Immature natural killer cell (primary cell): ENCODE measurements around the gene NTM. TPM values are rescaled to one million over a fixed set of nuclear protein-coding genes. Genes with fewer than 3 reads are reported as not detected.

ENCODE experiments used
- DNase-seq, 3 donors: peaks; one replicate each; pipeline ENCODE4 v3.0.0; 2022; ENCODE audit warnings: mixed read lengths in 1 of 3
- H3K27ac Mint-ChIP-seq, 6 donors: one replicate each; pipeline ENCODE4 v1.8.0; 2020; ENCODE audit warnings: mixed read lengths in 6 of 6, mild to moderate bottlenecking in 5 of 6, inconsistent platforms in 4 of 6, moderate library complexity in 3 of 6
- H3K27me3 Mint-ChIP-seq, 3 donors: one replicate each; pipeline ENCODE4 v1.8.0; 2020 to 2021; ENCODE audit warnings: low read depth in 3 of 3, mild to moderate bottlenecking in 3 of 3, mixed read lengths in 3 of 3, moderate library complexity in 3 of 3, inconsistent platforms in 1 of 3
- H3K36me3 Mint-ChIP-seq, 3 donors: one replicate each; pipeline ENCODE4 v1.8.0; 2020; ENCODE audit warnings: mixed read lengths in 3 of 3, inconsistent platforms in 2 of 3, mild to moderate bottlenecking in 2 of 3
- H3K4me1 Mint-ChIP-seq, 2 donors: one replicate each; pipeline ENCODE4 v1.8.0; 2020; ENCODE audit warnings: inconsistent platforms in 2 of 2, mild to moderate bottlenecking in 2 of 2, mixed read lengths in 2 of 2, moderate library complexity in 1 of 2
- H3K4me3 Mint-ChIP-seq, 5 donors: one replicate each; pipeline ENCODE4 v1.8.0; 2020; ENCODE audit warnings: mild to moderate bottlenecking in 5 of 5, mixed read lengths in 5 of 5, inconsistent platforms in 3 of 5, moderate library complexity in 3 of 5
- H3K9me3 Mint-ChIP-seq, 6 donors: one replicate each; pipeline ENCODE4 v1.8.0; 2020; ENCODE audit warnings: mild to moderate bottlenecking in 6 of 6, mixed read lengths in 6 of 6, inconsistent platforms in 4 of 6, moderate library complexity in 3 of 6
- polyA plus RNA-seq, 3 donors: library from polyadenylated mRNA; unstranded; fragments of 300-500 nt; fragmentation: Illumina TruSeq; gene quantifications; one replicate each; pipeline ENCODE4 v1.2.3, GENCODE V29; 2021

The NTM gene
- polyA plus RNA-seq, 3 donors from 2014 or later: not detected

DNA sequence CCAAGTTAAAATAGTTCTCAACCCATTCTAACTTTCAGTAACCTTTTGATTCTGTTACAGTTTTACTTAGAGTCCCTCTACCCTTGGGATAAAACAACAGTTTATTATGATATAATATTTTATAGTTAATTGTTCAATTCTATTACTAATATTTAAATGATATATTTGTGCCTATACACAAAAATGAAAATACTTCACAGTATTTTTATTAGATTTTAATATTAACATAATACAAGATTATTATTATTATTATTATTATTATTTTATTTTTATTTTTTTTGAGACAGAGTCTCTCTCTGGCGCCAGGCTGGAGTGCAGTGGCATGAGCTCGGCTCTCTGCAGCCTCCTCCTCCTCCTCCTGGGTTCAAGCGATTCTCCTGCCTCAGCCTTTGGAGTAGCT, 416.7 kb downstream of the NTM start:
- no peak overlapping the region for H3K4me3 Mint-ChIP-seq
- no peak overlapping the region for H3K27ac Mint-ChIP-seq
- no peaks in the 10 kb centered on the region for H3K4me1 Mint-ChIP-seq
- H3K9me3 Mint-ChIP-seq: peaks cover 0 to 18% (median 4%) of the 10 kb centered on the region in 6 donors
- no peaks in the 10 kb centered on the region for H3K36me3 Mint-ChIP-seq
- DNase-seq: no peak
- peaks cover 0 to 3% (median 2%) of the 10 kb centered on the region in 3 donors for H3K27me3 Mint-ChIP-seq

DNA sequence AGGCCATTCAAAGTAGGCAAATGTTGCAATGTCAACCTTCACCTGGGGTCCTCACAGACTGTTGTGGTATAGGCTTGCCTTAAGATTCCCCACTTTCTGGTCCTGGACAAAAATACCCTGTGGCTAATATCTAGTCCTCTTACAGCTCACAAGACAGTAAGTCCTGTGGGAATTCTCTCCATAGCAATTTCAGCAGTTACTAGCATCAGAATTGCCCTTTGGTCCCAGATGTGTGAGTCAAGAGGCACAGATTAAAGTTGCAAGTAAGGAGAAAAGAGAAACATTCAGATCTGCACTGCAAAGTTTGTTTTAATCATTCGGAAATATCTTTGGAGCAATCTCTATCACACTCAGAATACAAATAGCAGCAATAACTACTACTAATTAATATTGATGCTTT, 420.2 kb downstream of the NTM start:
- H3K27ac Mint-ChIP-seq: no peak overlapping the region
- no peak overlapping the region for H3K4me3 Mint-ChIP-seq
- no peaks in the 10 kb centered on the region for H3K36me3 Mint-ChIP-seq
- H3K27me3 Mint-ChIP-seq: peaks cover 0 to 3% (median 2%) of the 10 kb centered on the region in 3 donors
- no peaks in the 10 kb centered on the region for H3K4me1 Mint-ChIP-seq
- DNase-seq: no peak
- peaks cover 0 to 18% (median 6%) of the 10 kb centered on the region in 6 donors for H3K9me3 Mint-ChIP-seq

DNA sequence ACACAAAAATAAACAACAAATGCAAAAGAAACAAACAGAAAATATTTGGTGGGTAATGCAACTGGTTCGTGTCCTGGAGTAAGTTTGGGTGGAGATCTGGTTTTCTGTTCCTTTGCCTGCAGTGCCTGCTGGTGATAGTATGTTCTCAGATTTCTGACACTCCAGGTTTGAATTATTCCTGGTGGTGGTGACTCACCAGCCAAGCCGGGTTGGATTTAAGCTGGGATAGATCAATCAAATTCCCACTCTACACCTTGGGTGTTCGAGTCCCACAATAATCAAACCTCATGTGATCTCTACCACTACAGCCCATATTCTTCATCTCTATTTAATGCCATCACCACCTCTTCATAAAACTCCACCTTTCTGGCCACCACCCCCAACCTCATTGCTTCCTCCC, 421.8 kb downstream of the NTM start:
- Mint-ChIP-seq H3K27ac (no peak overlapping the region), H3K27me3 (peaks cover 0 to 5% (median 4%) of the 10 kb centered on the region in 3 donors)

DNA sequence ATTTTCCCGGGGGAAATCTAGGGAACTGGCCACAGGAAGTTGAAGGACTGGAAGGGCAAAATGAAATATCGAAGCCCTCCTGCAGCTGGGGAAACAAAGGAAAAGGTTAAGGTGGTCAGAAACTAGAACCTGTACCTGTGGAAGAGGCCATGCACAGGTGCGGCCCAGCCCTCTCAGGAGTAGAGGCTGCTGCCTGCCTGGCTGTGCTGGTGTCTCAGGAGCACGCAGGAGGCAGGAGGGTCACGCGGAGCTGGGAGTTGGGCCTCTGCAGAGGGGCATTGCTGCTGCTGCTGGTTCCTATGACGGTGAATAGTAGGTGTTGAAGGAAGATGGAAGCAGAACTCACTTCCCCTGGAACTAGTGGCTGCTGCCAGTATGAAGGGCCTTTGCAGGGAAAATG, 425.7 kb downstream of the NTM start:
- no peak overlapping the region for H3K27ac Mint-ChIP-seq
- no peak for DNase-seq
- H3K36me3 Mint-ChIP-seq: no peaks in the 10 kb centered on the region
- H3K27me3 Mint-ChIP-seq: peaks cover 2 to 5% (median 2%) of the 10 kb centered on the region in 3 donors
- H3K4me1 Mint-ChIP-seq: no peaks in the 10 kb centered on the region
- peaks cover 0 to 8% (median 0%) of the 10 kb centered on the region in 6 donors for H3K9me3 Mint-ChIP-seq
- H3K4me3 Mint-ChIP-seq: no peak overlapping the region

More for the DNA sequence above, 421.8 kb downstream of the NTM start:
- DNase-seq: no peak
- no peak overlapping the region for H3K4me3 Mint-ChIP-seq
- H3K36me3 Mint-ChIP-seq: no peaks in the 10 kb centered on the region
- no peaks in the 10 kb centered on the region for H3K4me1 Mint-ChIP-seq
- H3K9me3 Mint-ChIP-seq: peaks cover 0 to 18% (median 6%) of the 10 kb centered on the region in 6 donors

DNA sequence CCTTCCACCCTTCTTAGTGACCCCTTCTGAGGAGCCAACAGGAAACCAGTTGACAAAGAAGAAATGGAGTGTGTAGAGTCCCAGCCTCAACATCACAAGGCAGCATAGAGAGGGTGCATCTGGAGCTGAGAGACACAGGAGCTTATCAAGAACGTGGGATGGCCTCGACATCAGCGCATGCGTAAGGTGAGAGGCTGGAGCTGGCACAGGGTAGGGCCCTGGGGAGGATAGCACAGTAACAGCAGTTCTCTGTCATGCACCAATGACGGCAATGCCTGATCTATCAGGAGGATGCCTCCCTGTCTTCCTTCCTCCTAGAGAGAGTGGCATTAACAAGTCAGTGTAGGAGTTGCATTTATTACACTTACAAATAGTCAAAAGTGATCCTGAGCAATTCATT, 426.1 kb downstream of the NTM start:
- H3K27me3 Mint-ChIP-seq: peaks cover 2 to 5% (median 2%) of the 10 kb centered on the region in 3 donors
- H3K4me3 Mint-ChIP-seq: no peak overlapping the region
- DNase-seq: no peak
- peaks cover 0 to 3% (median 0%) of the 10 kb centered on the region in 6 donors for H3K9me3 Mint-ChIP-seq
- no peaks in the 10 kb centered on the region for H3K36me3 Mint-ChIP-seq
- H3K4me1 Mint-ChIP-seq: no peaks in the 10 kb centered on the region
- no peak overlapping the region for H3K27ac Mint-ChIP-seq

DNA sequence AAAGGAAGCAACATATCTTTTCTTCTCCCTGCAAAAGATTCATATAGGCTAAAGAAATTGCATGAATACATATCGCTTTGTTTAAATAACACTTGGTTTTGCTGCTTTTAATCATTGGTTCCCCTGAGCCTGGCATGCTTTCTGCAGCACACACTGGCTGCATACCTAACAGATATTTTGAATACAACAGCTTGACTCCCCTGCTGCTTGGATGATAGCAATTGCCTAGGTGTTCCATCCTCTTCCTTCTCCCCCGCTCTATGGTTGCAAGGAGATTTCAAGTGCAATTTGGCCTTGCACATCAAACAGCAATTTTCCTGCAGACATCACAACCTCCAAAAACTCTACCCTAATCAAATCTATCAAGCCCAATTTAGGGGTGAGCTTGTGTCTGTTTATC, 430.0 kb downstream of the NTM start:
- Mint-ChIP-seq H3K4me3 (no peak overlapping the region), H3K9me3 (peaks cover 0 to 4% (median 0%) of the 10 kb centered on the region in 6 donors), H3K4me1 (no peaks in the 10 kb centered on the region), H3K27me3 (peaks cover 2 to 3% (median 2%) of the 10 kb centered on the region in 3 donors), H3K27ac (no peak overlapping the region), H3K36me3 (no peaks in the 10 kb centered on the region)
- DNase-seq: no peak

DNA sequence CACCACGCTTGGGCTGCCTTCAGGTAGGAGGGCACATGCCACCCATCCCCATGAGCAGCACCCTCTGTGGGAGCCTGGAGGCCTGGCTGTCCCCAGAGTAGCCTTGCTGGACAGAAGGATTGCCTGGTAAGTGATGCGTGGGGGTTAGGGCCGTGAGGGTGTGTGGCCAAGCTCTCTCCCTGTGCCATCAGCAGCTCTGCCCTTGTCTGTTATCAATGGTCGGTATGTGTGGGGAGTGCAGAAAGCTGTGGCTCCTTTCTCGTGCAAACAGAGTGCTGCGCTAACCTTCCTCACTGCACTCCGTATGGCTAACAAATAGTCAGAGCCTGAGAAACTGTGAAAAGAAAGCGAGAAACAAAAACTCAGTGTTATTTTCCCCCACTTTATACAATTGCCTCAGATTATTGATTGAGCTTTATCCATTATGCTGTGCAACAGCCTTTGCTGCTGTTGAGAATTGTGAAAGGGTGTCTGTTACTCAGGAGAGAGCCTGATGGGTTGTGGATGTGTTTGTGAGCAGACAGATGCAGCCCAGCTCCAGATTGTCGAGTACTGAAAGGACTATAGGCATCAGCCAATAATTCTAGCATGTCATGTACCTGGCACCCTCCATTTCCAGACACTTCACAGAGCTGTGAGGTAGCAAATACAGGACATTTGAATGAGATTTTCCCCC, 432.2 kb downstream of the NTM start:
- Mint-ChIP-seq H3K4me1 (no peaks in the 10 kb centered on the region), H3K9me3 (peaks cover 0 to 6% (median 0%) of the 10 kb centered on the region in 6 donors), H3K36me3 (no peaks in the 10 kb centered on the region)

DNA sequence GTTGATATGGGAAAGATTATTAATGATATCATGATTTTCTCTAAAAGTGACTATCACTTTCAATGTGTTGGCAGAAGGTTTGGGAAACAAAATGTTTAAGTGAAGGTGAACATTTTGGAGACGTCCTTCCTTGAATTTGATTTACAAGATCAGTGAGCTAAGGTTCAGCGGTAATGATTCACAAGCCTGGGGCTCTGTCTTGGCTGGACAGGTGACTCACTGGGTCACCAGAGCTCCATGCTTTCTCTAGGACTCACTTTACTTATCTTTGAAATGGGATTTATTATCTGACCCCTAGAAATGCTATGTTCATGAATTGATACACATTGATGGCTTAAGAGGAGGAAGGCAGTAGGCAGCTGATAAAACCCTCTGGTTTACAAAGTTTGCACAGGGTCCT, 437.5 kb downstream of the NTM start:
- no peaks in the 10 kb centered on the region for H3K36me3 Mint-ChIP-seq
- no peak overlapping the region for H3K4me3 Mint-ChIP-seq
- no peak for DNase-seq
- H3K27me3 Mint-ChIP-seq: no peaks in the 10 kb centered on the region
- H3K9me3 Mint-ChIP-seq: peaks cover 0 to 7% (median 0%) of the 10 kb centered on the region in 6 donors
- H3K27ac Mint-ChIP-seq: no peak overlapping the region
- H3K4me1 Mint-ChIP-seq: no peaks in the 10 kb centered on the region

More for the DNA sequence above, 432.2 kb downstream of the NTM start:
- Mint-ChIP-seq H3K27ac (no peak overlapping the region), H3K4me3 (no peak overlapping the region), H3K27me3 (peaks cover 0 to 2% (median 0%) of the 10 kb centered on the region in 3 donors)
- DNase-seq: no peak

DNA sequence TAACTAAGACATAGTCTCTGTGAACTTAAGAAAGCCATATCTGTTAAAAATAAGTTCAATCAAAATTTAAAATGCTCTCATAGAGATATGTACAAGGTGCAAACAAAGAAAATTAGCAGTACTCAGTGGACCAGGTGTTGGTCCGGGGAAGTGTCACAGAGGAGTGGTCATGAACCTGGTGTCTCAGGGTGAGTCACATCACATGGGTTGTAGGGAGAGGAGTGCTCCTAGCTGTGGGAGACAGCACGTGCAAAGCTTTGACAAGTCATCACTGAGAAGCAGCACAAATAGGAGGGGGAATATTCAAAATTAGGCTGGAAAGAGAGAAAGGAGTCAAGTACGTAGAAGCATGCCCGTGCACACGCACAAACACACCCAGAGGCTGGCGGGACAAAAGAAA, 438.1 kb downstream of the NTM start:
- peaks cover 0 to 7% (median 0%) of the 10 kb centered on the region in 6 donors for H3K9me3 Mint-ChIP-seq
- no peaks in the 10 kb centered on the region for H3K4me1 Mint-ChIP-seq
- no peak for DNase-seq
- no peak overlapping the region for H3K4me3 Mint-ChIP-seq
- no peak overlapping the region for H3K27ac Mint-ChIP-seq
- no peaks in the 10 kb centered on the region for H3K36me3 Mint-ChIP-seq
- no peaks in the 10 kb centered on the region for H3K27me3 Mint-ChIP-seq

DNA sequence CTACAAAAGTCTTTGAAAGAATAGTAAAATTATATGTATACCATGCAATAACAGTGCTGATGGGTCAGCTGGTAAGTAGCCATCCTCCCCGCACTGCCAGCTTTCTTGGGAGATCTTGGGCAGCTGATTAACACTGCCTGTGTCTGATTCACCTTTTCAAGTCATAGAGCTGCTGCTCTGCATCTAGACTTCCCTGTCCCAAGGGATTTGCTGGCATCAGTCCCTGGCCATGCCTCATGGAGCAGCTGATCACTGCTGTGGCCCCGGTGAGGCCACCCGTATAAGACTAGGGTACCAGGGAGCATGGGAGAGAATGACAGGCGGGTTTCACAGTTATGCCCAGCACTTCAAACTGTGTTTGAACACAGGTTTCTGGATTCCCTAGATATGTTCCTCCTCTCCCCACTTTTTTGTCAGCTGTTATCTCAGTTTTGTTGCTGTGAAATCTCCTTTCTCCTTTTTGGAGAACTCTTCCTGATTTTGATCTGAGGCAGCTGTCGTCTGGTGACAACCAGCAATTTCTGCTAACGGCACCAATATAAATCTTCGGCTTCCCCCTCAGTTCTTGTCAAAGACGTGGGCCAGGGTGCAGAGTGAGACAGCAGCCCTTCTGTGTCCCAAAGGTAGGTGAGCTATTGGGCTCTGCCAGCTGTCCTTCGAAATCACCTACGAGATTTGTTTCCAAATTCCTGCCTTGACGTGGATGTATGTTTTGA, 438.9 kb downstream of the NTM start:
- no peaks in the 10 kb centered on the region for H3K36me3 Mint-ChIP-seq
- no peaks in the 10 kb centered on the region for H3K27me3 Mint-ChIP-seq
- H3K4me1 Mint-ChIP-seq: no peaks in the 10 kb centered on the region
- DNase-seq: no peak
- H3K4me3 Mint-ChIP-seq: no peak overlapping the region
- no peak overlapping the region for H3K27ac Mint-ChIP-seq
- H3K9me3 Mint-ChIP-seq: peaks cover 0 to 7% (median 0%) of the 10 kb centered on the region in 6 donors

DNA sequence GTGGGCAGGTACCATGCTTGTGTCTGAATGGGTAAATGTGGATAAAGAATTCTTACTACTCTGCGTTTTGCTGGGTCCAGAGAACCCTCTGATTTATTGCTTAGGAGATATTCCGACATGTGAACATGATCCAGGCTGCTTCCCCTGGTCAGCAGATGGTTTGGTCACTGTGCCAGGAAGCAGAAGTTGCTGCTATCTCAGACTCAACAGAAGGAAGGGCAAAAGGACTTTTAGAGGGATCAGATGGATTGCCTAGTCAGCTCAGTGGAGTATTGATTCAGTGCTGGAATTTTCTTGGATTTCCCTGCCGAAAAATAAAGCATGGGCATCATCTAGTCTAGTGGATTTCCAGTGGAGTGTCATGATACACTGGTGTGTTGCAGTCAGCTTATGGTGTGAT, 440.1 kb downstream of the NTM start:
- H3K27me3 Mint-ChIP-seq: no peaks in the 10 kb centered on the region
- no peak overlapping the region for H3K27ac Mint-ChIP-seq
- peaks cover 0 to 11% (median 0%) of the 10 kb centered on the region in 6 donors for H3K9me3 Mint-ChIP-seq
- H3K36me3 Mint-ChIP-seq: no peaks in the 10 kb centered on the region
- H3K4me1 Mint-ChIP-seq: no peaks in the 10 kb centered on the region
- DNase-seq: no peak
- H3K4me3 Mint-ChIP-seq: no peak overlapping the region

DNA sequence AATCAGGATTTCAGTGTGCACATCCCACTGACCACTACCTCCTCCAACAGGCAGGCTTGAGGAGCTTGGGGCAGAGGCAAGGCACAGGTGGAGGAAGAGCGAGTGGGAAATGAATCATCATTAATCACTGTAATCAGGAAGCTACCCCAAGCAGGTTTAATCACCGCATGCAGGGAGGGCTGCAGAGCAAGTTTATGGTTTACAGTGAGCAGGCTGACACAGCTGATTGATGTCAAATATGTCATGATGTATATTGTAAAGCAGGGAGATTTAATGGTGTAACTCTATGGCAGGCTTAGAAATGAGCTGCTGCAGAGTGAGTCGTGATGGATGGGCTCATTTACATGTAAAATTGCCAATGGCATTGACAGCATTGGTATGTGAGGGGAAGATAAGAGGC, 441.0 kb downstream of the NTM start:
- Mint-ChIP-seq H3K4me3 (no peak overlapping the region), H3K4me1 (no peaks in the 10 kb centered on the region), H3K27me3 (no peaks in the 10 kb centered on the region), H3K36me3 (no peaks in the 10 kb centered on the region), H3K27ac (no peak overlapping the region), H3K9me3 (peaks cover 0 to 11% (median 0%) of the 10 kb centered on the region in 6 donors)
- DNase-seq: no peak

DNA sequence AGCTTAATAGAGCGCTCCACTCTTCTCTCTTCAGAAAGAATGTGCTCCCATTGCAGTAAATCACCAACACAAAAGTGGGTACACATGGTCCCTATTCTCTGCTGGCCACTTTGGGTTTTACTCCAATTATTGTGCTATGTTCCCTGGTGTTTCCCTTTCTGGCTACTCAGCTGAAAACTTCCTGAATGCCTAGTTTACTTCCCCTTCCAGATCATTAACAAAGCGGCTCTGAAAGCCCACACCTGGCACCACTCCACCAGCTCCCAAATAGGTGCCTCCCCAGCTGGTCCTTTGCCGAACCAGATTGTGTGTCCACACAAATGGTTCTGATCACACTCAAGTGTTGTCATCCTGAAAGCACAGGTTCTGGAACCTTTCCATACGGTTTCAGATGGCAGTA, 443.7 kb downstream of the NTM start:
- Mint-ChIP-seq H3K9me3 (peaks cover 0 to 4% (median 0%) of the 10 kb centered on the region in 6 donors), H3K4me1 (no peaks in the 10 kb centered on the region), H3K27me3 (no peaks in the 10 kb centered on the region), H3K27ac (no peak overlapping the region), H3K4me3 (no peak overlapping the region), H3K36me3 (no peaks in the 10 kb centered on the region)
- DNase-seq: no peak

DNA sequence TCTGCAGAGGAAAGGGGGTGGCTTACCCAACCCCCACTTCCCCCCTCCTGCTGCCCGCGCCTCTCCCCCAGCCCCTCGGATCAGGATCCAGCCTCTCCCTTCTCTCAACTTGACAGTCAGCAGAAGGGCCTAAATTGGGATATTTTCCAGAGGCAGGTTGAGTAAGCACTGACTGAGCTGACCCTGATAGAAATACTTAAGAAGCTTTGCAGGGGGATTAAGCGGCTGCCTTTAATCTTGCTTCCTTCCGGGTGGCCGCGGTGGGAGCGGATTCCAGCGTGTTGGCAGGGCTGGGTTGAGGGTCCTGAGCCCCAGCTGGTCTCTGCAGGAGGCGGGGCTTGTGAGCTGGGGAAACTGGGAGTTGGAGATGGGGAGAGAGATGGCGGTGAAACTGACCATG, 445.2 kb downstream of the NTM start:
- H3K36me3 Mint-ChIP-seq: no peaks in the 10 kb centered on the region
- H3K9me3 Mint-ChIP-seq: peaks cover 0 to 4% (median 0%) of the 10 kb centered on the region in 6 donors
- no peak overlapping the region for H3K27ac Mint-ChIP-seq
- H3K4me3 Mint-ChIP-seq: no peak overlapping the region
- no peak for DNase-seq
- no peaks in the 10 kb centered on the region for H3K4me1 Mint-ChIP-seq
- H3K27me3 Mint-ChIP-seq: no peaks in the 10 kb centered on the region
